NT2/D1 (cell line): ENCODE measurements around the gene PHKB.

Experiments
- YY1 ChIP-seq: IDR thresholded peaks from 2 replicates; pipeline ENCODE4 v1.6.1; 2011; ENCODE audit not compliant: insufficient read length, insufficient read depth
- ZNF274 ChIP-seq: IDR thresholded peaks from 2 replicates; pipeline ENCODE4 v1.6.1; 2011; ENCODE audit warnings: mild to moderate bottlenecking, low read depth, low read length

DNA sequence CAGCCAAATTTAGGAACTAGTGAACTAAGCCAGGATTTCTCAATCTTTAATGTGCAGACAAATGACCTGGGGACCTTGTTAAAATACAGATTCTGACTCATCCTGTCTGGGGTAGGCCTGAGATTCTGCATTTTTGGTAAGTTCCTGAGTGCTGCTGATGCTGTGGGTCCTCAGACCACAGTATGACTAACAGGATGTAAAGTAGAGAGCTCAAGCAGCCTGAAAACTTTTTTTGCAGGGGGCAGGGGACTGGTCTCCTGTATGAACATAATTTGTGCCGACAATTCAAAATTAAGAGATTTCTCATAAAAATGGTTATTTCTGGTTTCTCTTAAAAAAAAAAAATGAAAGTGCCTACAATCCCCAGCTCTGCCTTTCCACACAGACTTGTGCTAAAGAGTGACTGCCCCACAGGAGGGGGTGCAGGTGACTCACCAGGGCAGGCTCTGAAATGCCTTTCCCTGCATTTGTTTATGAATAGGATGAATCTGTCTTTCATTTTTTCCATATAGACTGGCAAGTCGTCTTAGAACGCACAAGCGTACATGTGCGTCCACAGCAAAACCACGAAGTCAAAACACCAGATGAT is 271.5 kb downstream of the PHKB start:
- no peak for TF ChIP-seq YY1
- no peak for TF ChIP-seq ZNF274
